ENCODE results near the gene ERG. TPM values are rescaled to one million over a fixed set of nuclear protein-coding genes. Genes with fewer than 3 reads are reported as not detected.

The ERG gene
- total and polyA plus RNA-seq, 4 donors: 8.6 to 30.3 (median 21.0) TPM

GRCh38 chr21:38429011-38429410 lies 69.3 kb downstream of the ERG start:
- Histone ChIP-seq H3K4me3 (no peak overlapping the region), H3K9me3 (ENCODE audit: control insufficient read depth in 4 of 4, insufficient read depth in 3 of 4, low read length in 3 of 4) (no peaks in the 10 kb centered on the region), H3K4me1 (ENCODE audit: control insufficient read depth in 5 of 5, insufficient read depth in 5 of 5, low read length in 5 of 5) (peaks cover 0 to 3% (median 0%) of the 10 kb centered on the region in 5 donors), H3K36me3 (ENCODE audit: control insufficient read depth in 4 of 4, insufficient read depth in 4 of 4, low read length in 4 of 4) (peaks cover 0 to 4% (median under 1%) of the 10 kb centered on the region in 4 donors), H3K27me3 (ENCODE audit: control insufficient read depth in 3 of 3, insufficient read depth in 3 of 3, low read length in 2 of 3) (no peaks in the 10 kb centered on the region), H3K27ac (ENCODE audit: low read depth in 1 of 2, low read length in 1 of 2) (no peak overlapping the region), H3K9ac (ENCODE audit: insufficient read depth in 1 of 2, low read length in 2 of 2) (no peak overlapping the region)
- ATAC-seq (ENCODE audit: insufficient read depth, low FRiP score): no peak
- WGBS, 2 donors: 92 to 93% methylated on average over 2 of the region's 2 CpGs
- no peak for TF ChIP-seq CTCF (IDR thresholded peaks at IDR 0.05; ENCODE audit: control extremely low read depth, extremely low read depth)
- no peak for DNase-seq

- WGBS, 2 donors: 76 to 84% methylated on average over 7 of the region's 7 CpGs
- ATAC-seq (ENCODE audit: insufficient read depth, low FRiP score) (no peak), DNase-seq (no peak)
- no peak for TF ChIP-seq CTCF (IDR thresholded peaks at IDR 0.05; ENCODE audit: control extremely low read depth, extremely low read depth)
- no peaks in the 10 kb centered on the region for H3K27me3 ChIP-seq (ENCODE audit: control insufficient read depth in 3 of 3, insufficient read depth in 3 of 3, low read length in 2 of 3)
- no peak overlapping the region for H3K4me3 ChIP-seq
- H3K4me1 ChIP-seq (ENCODE audit: control insufficient read depth in 5 of 5, insufficient read depth in 5 of 5, low read length in 5 of 5): peaks cover 0 to 3% (median 0%) of the 10 kb centered on the region in 5 donors
- no peak overlapping the region for H3K27ac ChIP-seq (ENCODE audit: low read depth in 1 of 2, low read length in 1 of 2)
- peaks cover 0 to 3% (median under 1%) of the 10 kb centered on the region in 4 donors for H3K36me3 ChIP-seq (ENCODE audit: control insufficient read depth in 4 of 4, insufficient read depth in 4 of 4, low read length in 4 of 4)
- H3K9me3 ChIP-seq (ENCODE audit: control insufficient read depth in 4 of 4, insufficient read depth in 3 of 4, low read length in 3 of 4): no peaks in the 10 kb centered on the region
- H3K9ac ChIP-seq (ENCODE audit: insufficient read depth in 1 of 2, low read length in 2 of 2): no peak overlapping the region
Measured at GRCh38 chr21:38428211-38428610, 70.1 kb downstream of the ERG start.

- DNase-seq: no peak
- WGBS, 2 donors: 75 to 78% methylated on average over 11 of the region's 11 CpGs
- Histone ChIP-seq H3K9me3 (ENCODE audit: control insufficient read depth in 4 of 4, insufficient read depth in 3 of 4, low read length in 3 of 4) (no peaks in the 10 kb centered on the region), H3K36me3 (ENCODE audit: control insufficient read depth in 4 of 4, insufficient read depth in 4 of 4, low read length in 4 of 4) (peaks cover 0 to 9% (median under 1%) of the 10 kb centered on the region in 4 donors), H3K9ac (ENCODE audit: insufficient read depth in 1 of 2, low read length in 2 of 2) (no peak overlapping the region), H3K27me3 (ENCODE audit: control insufficient read depth in 3 of 3, insufficient read depth in 3 of 3, low read length in 2 of 3) (peaks cover 0 to 3% (median 0%) of the 10 kb centered on the region in 3 donors), H3K4me3 (no peak overlapping the region), H3K4me1 (ENCODE audit: control insufficient read depth in 5 of 5, insufficient read depth in 5 of 5, low read length in 5 of 5) (peaks cover 0 to 2% (median 0%) of the 10 kb centered on the region in 5 donors), H3K27ac (ENCODE audit: low read depth in 1 of 2, low read length in 1 of 2) (no peak overlapping the region)
- no peak for ATAC-seq (ENCODE audit: insufficient read depth, low FRiP score)
- no peak for TF ChIP-seq CTCF (IDR thresholded peaks at IDR 0.05; ENCODE audit: control extremely low read depth, extremely low read depth)
Measured at GRCh38 chr21:38424305-38425019, 73.8 kb downstream of the ERG start.
